Liver (tissue), 9 donors: ENCODE measurements around the gene FNIP1. TPM values are rescaled to one million over a fixed set of nuclear protein-coding genes. Genes with fewer than 3 reads are reported as not detected.

Experiments
- DNase-seq: peaks from one replicate; pipeline ENCODE4 v3.0.0-alpha.2; 2017; ENCODE audit warnings: low spot score
- H3K27ac ChIP-seq, 2 donors: one replicate each; pipeline ENCODE4 v1.7.0; 2013; ENCODE audit warnings: inconsistent platforms in 2 of 2, low read length in 2 of 2, control low read depth in 1 of 2, low read depth in 1 of 2, mild to moderate bottlenecking in 1 of 2
- H3K27me3 ChIP-seq, 4 donors: one replicate each; pipeline versions ENCODE4 v1.6.1 to v1.7.0; 2013; ENCODE audit warnings: low read length in 3 of 4, inconsistent platforms in 1 of 4, mild to moderate bottlenecking in 1 of 4, moderate library complexity in 1 of 4; ENCODE audit not compliant: control insufficient read depth in 4 of 4, insufficient read depth in 4 of 4
- H3K36me3 ChIP-seq, 4 donors: one replicate each; pipeline versions ENCODE4 v1.6.1 to v1.7.0; 2013; ENCODE audit warnings: low read length in 3 of 4, mild to moderate bottlenecking in 3 of 4, low read depth in 1 of 4, moderate library complexity in 1 of 4; ENCODE audit not compliant: control insufficient read depth in 4 of 4, insufficient read depth in 3 of 4
- H3K4me1 ChIP-seq, 4 donors: one replicate each; pipeline versions ENCODE4 v1.6.1 to v1.7.0; 2013; ENCODE audit warnings: low read length in 3 of 4, mild to moderate bottlenecking in 3 of 4, moderate library complexity in 1 of 4; ENCODE audit not compliant: control insufficient read depth in 4 of 4, insufficient read depth in 4 of 4
- H3K4me3 ChIP-seq, 3 donors: one replicate each; pipeline versions ENCODE4 v1.6.1 to v1.7.0; 2013; ENCODE audit warnings: low read length in 3 of 3, control low read depth in 1 of 3, low read depth in 1 of 3, mild to moderate bottlenecking in 1 of 3
- H3K9ac ChIP-seq, 2 donors: one replicate each; pipeline ENCODE4 v1.7.0; 2013; ENCODE audit warnings: low read length in 2 of 2, mild to moderate bottlenecking in 2 of 2, moderate library complexity in 2 of 2, control low read depth in 1 of 2, low read depth in 1 of 2
- H3K9me3 ChIP-seq, 4 donors: one replicate each; pipeline versions ENCODE4 v1.6.1 to v1.7.0; 2013; ENCODE audit warnings: low read length in 3 of 4; ENCODE audit not compliant: control insufficient read depth in 4 of 4
- EGR1 ChIP-seq, 2 donors: IDR thresholded peaks; 2 replicates each; pipeline ENCODE4 v1.6.1; 2016 to 2018; ENCODE audit warnings: antibody characterized with exemption in 2 of 2, low read depth in 2 of 2
- FOXA1 ChIP-seq: IDR thresholded peaks from 2 replicates; pipeline ENCODE4 v1.6.1; 2016; ENCODE audit warnings: antibody characterized with exemption
- FOXA2 ChIP-seq: IDR thresholded peaks from 2 replicates; pipeline ENCODE4 v1.6.1; 2016; ENCODE audit warnings: antibody characterized with exemption
- HNF4A ChIP-seq, 2 donors: conservative IDR thresholded peaks; 2 replicates each; pipeline ENCODE4 v1.6.1; 2016; ENCODE audit warnings: antibody characterized with exemption in 2 of 2, mild to moderate bottlenecking in 2 of 2
- HNF4G ChIP-seq: IDR thresholded peaks from 2 replicates; pipeline ENCODE4 v1.6.1; 2016; ENCODE audit warnings: antibody characterized with exemption
- JUND ChIP-seq, 2 donors: IDR thresholded peaks; 2 replicates each; pipeline ENCODE4 v1.6.1; 2016; ENCODE audit warnings: antibody characterized with exemption in 2 of 2
- NR2F2 ChIP-seq: IDR thresholded peaks from 2 replicates; pipeline ENCODE4 v1.6.1; 2016; ENCODE audit warnings: antibody characterized with exemption
- RAD21 ChIP-seq, 2 donors: IDR thresholded peaks; 2 replicates each; pipeline ENCODE4 v1.6.1; 2016; ENCODE audit warnings: antibody characterized with exemption in 2 of 2, mild to moderate bottlenecking in 2 of 2
- REST ChIP-seq: IDR thresholded peaks from 2 replicates; pipeline ENCODE4 v1.6.1; 2016; ENCODE audit warnings: antibody characterized with exemption, mild to moderate bottlenecking
- RXRA ChIP-seq, 2 donors: IDR thresholded peaks; 2 replicates each; pipeline ENCODE4 v1.6.1; 2017 to 2018; ENCODE audit warnings: antibody characterized with exemption in 2 of 2, mild to moderate bottlenecking in 1 of 2
- SP1 ChIP-seq: IDR thresholded peaks from 2 replicates; pipeline ENCODE4 v1.6.1; 2018; ENCODE audit warnings: antibody characterized with exemption, mild to moderate bottlenecking
- TAF1 ChIP-seq: conservative IDR thresholded peaks from 2 replicates; pipeline ENCODE4 v1.6.1; 2016; ENCODE audit warnings: antibody characterized with exemption, mild to moderate bottlenecking
- YY1 ChIP-seq: IDR thresholded peaks from 2 replicates; pipeline ENCODE4 v1.6.1; 2016; ENCODE audit warnings: antibody characterized with exemption, mild to moderate bottlenecking
- ZBTB33 ChIP-seq: IDR thresholded peaks from 2 replicates; pipeline ENCODE4 v1.6.1; 2016; ENCODE audit warnings: antibody characterized with exemption
- WGBS: extraction: QIAGEN DNeasy Blood & Tissue Kit; methylation state at CpG from one replicate; pipeline ENCODE4 v1.1.7; 2013; 5-methylcytosine and 5-hydroxymethylcytosine counted together
- polyA plus RNA-seq, 2 donors: library from polyadenylated mRNA; stranded (reverse) in 1 of 2; unstranded in 1 of 2; fragments of 200-250 nt in 1 of 2; fragments of >200 nt in 1 of 2; fragmentation: Nextera tagmentation in 1 of 2; extraction: Ambion mirVana in 1 of 2; gene quantifications; one replicate each; pipeline versions ENCODE4 v1.2.1 to v1.2.3, GENCODE V29; 2013 to 2015
- total RNA-seq, 2 donors: library from RNA; depleted of rRNA; stranded (reverse); fragments of >200 nt; gene quantifications; one replicate each; pipeline ENCODE4 v1.2.3, GENCODE V29; 2014
- TF ChIP-seq, protein P1 (sequence below): IDR thresholded peaks from 2 replicates; pipeline ENCODE4 v1.6.1; 2016; ENCODE audit warnings: antibody characterized with exemption
- TF ChIP-seq, protein P2 (sequence below): IDR thresholded peaks from 2 replicates; pipeline ENCODE4 v1.6.1; 2016; ENCODE audit warnings: antibody characterized with exemption
- TF ChIP-seq, protein P3 (sequence below): fragments of 150-350 bp; IDR thresholded peaks from 2 replicates; pipeline ENCODE4 v1.5.1; 2017; ENCODE audit warnings: improper control_type of control experiment, low read depth, low read length; ENCODE audit not compliant: missing input control
- donor health status: healthy.
- donor health status: healthy.
- donor health status: healthy.
- donor health status: healthy.
- donor health status: healthy.

Gene FNIP1
- total and polyA plus RNA-seq, 4 donors, result 3.7 to 34.0 (median 13.8) TPM

- H3K4me3 ChIP-seq, result no peak overlapping the region
- WGBS, result 89% methylated on average over 2 of the region's 2 CpGs
- H3K36me3 ChIP-seq, result no peaks in the 10 kb centered on the region
- no peaks in the 10 kb centered on the region for H3K4me1 ChIP-seq
- no peak overlapping the region for H3K27ac ChIP-seq
- TF ChIP-seq SP1 (no peak), FOXA2 (no peak), YY1 (no peak), NR2F2 (no peak), ZBTB33 (no peak), REST (no peak), RXRA (IDR thresholded peaks at IDR 0.05) (no peak), HNF4G (no peak), HNF4A (conservative IDR thresholded peaks at IDR 0.05) (no peak), FOXA1 (no peak), TAF1 (no peak), RAD21 (IDR thresholded peaks at IDR 0.05) (no peak)
- TF ChIP-seq, protein P1, sequence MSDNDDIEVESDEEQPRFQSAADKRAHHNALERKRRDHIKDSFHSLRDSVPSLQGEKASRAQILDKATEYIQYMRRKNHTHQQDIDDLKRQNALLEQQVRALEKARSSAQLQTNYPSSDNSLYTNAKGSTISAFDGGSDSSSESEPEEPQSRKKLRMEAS, result no peak
- TF ChIP-seq, protein P2, sequence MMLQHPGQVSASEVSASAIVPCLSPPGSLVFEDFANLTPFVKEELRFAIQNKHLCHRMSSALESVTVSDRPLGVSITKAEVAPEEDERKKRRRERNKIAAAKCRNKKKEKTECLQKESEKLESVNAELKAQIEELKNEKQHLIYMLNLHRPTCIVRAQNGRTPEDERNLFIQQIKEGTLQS, result no peak
- TF ChIP-seq, protein P3, sequence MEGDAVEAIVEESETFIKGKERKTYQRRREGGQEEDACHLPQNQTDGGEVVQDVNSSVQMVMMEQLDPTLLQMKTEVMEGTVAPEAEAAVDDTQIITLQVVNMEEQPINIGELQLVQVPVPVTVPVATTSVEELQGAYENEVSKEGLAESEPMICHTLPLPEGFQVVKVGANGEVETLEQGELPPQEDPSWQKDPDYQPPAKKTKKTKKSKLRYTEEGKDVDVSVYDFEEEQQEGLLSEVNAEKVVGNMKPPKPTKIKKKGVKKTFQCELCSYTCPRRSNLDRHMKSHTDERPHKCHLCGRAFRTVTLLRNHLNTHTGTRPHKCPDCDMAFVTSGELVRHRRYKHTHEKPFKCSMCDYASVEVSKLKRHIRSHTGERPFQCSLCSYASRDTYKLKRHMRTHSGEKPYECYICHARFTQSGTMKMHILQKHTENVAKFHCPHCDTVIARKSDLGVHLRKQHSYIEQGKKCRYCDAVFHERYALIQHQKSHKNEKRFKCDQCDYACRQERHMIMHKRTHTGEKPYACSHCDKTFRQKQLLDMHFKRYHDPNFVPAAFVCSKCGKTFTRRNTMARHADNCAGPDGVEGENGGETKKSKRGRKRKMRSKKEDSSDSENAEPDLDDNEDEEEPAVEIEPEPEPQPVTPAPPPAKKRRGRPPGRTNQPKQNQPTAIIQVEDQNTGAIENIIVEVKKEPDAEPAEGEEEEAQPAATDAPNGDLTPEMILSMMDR, result no peak
- no peaks in the 10 kb centered on the region for H3K27me3 ChIP-seq
- no peaks in the 10 kb centered on the region for H3K9me3 ChIP-seq
- no peak for DNase-seq
- H3K9ac ChIP-seq, result no peak overlapping the region
Measured at GRCh38 chr5:131751506-131751905, 45.3 kb downstream of the FNIP1 start.

DNA sequence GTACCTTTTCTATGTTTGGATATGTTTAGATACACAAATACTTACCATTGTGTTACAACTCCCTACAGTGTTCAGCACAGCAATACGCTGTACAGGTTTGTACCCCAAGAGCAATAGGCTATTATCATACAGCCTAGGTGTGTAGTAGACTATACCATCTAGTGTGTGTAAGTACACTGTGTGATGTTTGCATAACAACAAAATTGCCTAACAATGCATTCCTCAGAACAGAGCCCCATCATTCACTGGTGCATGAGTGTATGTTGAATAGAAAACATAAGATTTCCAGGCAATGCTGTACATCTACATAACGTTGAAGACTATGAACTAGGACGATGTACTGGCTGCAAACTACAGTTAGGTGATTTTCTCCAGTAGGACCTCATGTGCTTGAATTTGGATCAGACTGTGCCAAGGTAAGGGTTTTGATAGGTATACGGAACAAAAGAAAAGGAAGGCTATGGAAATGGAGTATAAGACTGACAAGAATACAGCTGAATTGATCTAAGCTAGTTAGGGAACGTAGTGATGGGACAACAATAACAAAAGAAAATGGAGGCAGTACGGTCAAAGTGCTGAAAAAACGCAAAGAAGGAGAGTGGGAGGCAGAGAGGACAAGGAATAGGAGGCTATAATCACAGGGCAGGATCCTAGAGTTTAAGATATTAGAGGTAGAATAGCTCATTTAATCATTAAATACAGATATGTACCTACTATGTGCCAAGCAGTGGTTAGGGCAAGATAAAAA lies 46.9 kb downstream of the FNIP1 start:
- Histone ChIP-seq H3K9ac (no peak overlapping the region), H3K36me3 (no peaks in the 10 kb centered on the region), H3K27me3 (no peaks in the 10 kb centered on the region), H3K27ac (no peak overlapping the region), H3K9me3 (no peaks in the 10 kb centered on the region), H3K4me1 (no peaks in the 10 kb centered on the region), H3K4me3 (no peak overlapping the region)
- TF ChIP-seq JUND (IDR thresholded peaks at IDR 0.05), result no peak
- no peak for TF ChIP-seq HNF4G
- TF ChIP-seq FOXA2, result no peak
- TF ChIP-seq, protein P1, result no peak
- no peak for TF ChIP-seq RXRA (IDR thresholded peaks at IDR 0.05)
- TF ChIP-seq EGR1 (IDR thresholded peaks at IDR 0.05; ENCODE audit: low read depth in 2 of 2), result no peak
- TF ChIP-seq YY1, result no peak
- no peak for TF ChIP-seq TAF1
- WGBS, result 98% methylated on average over 7 of the region's 7 CpGs
- no peak for DNase-seq
